Measurements from ENCODE around the gene CHAT. TPM values are rescaled to one million over a fixed set of nuclear protein-coding genes. Genes with fewer than 3 reads are reported as not detected.
A peak's percentile ranks its signal among the peaks of the same experiment; 100 is the strongest.

CHAT gene
- total RNA-seq (2022), result not detected in 2 replicates
- Bru-seq, nascent RNA, result not detected
- BruChase-seq, experiment 1, labeled RNA remaining after a 6-hour chase, result not detected
- BruChase-seq, experiment 2, labeled RNA remaining after a 2-hour chase, result not detected
- long read RNA-seq, result 0 reads

DNA sequence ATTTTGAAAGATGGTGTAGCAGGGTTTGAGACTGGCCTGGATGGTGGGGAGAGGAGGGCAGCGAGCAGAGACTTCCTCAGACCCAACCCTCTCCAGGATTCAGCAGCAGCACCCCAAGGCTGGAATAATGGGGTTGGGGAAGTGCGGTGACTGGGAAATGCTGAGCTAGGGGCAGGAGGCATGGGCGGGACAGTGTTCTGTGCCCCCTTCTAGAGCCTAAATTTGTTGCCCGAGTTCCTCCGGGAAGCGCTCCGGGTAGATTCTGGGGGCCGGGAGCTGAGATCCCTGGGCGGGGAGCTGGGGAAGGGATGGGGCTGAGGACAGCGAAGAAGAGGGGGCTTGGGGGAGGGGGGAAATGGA is at the start of gene CHAT:
Gene CHAT (plus strand): TSS at position 156 of the 360 bp plus-strand sequence. CDS start 153 bp downstream, at position 309.
- H3K4me3 Mint-ChIP-seq (ENCODE audit: unreplicated experiment), result peak within 1 kb of the TSS; percentile 17
- H3K27ac Mint-ChIP-seq (ENCODE audit: low read depth, unreplicated experiment), result no peak within 1 kb of the TSS
- no peak for TF ChIP-seq CTCF (IDR thresholded peaks at IDR 0.05; ENCODE audit: unreplicated experiment)
- POLR2A ChIA-PET, result no interaction called here
- no peak for DNase-seq (ENCODE audit: unreplicated experiment)
- H3K27me3 Mint-ChIP-seq (ENCODE audit: insufficient read depth, unreplicated experiment), result peaks cover 40% of the 10 kb centered on the region
- CTCF ChIA-PET, result interaction anchor here (1.1 kb wide), 1 partner anchor 20 kb away, joined by 3 read pairs; no protein-coding TSS in a partner anchor
- peaks cover 15% of the 10 kb centered on the region for H3K4me1 Mint-ChIP-seq (ENCODE audit: insufficient read depth, unreplicated experiment)
- no peaks in the 10 kb centered on the region for H3K9me3 Mint-ChIP-seq (ENCODE audit: unreplicated experiment)
- intact Hi-C loops (cut with micrococcal nuclease), result no loop called here
- BruUV-seq (replicated peaks), result no TSS peak
- no peaks in the 10 kb centered on the region for H3K36me3 Mint-ChIP-seq (ENCODE audit: insufficient read depth, unreplicated experiment)

- no peak for DNase-seq (ENCODE audit: unreplicated experiment)
- Mint-ChIP-seq H3K9me3 (ENCODE audit: unreplicated experiment) (no peaks in the 10 kb centered on the region), H3K4me3 (ENCODE audit: unreplicated experiment) (no peak overlapping the region), H3K4me1 (ENCODE audit: insufficient read depth, unreplicated experiment) (peaks cover 51% of the 10 kb centered on the region), H3K27me3 (ENCODE audit: insufficient read depth, unreplicated experiment) (no peaks in the 10 kb centered on the region), H3K27ac (ENCODE audit: low read depth, unreplicated experiment) (no peak overlapping the region), H3K36me3 (ENCODE audit: insufficient read depth, unreplicated experiment) (no peaks in the 10 kb centered on the region)
- BruUV-seq (replicated peaks), result no TSS peak
- ChIA-PET POLR2A (interaction anchor here (3.2 to 12.5 kb wide), 2 partner anchors 11 to 25 kb away, joined by 12 to 205 read pairs; partner anchors contain the start of gene ERCC6), CTCF (interaction anchor here (0.8 to 6.3 kb wide), 6 partner anchors 12 to 52 kb away, joined by 3 to 52 read pairs (median 3); no protein-coding TSS in a partner anchor)
- intact Hi-C loops (cut with micrococcal nuclease), result no loop called here
- no peak for TF ChIP-seq CTCF (IDR thresholded peaks at IDR 0.05; ENCODE audit: unreplicated experiment)
These were observed 49.3 kb upstream of the CHAT start for GRCh38 chr10:49564461-49565009.

DNA sequence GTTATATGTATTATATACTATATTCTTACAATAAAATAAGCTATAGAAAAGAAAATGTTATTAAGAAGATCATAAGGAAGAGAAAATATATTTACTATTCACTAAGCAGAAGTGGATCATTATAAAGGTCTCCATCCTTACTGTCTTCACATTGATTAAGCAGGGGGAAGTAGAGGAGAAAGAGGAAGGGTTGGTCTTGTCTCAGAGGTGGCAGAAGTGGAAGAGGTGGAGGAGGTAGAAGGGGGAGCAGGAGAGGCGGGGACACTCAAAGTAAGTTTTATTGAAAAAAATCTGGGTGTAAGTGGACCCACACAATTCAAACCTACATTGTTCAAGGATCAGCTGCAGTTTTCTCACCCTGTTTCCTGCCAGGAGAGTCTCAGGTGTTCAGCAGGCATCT is 46.0 kb upstream of the CHAT start:
- Mint-ChIP-seq H3K4me3 (ENCODE audit: unreplicated experiment) (peak overlapping the region; percentile 65), H3K36me3 (ENCODE audit: insufficient read depth, unreplicated experiment) (no peaks in the 10 kb centered on the region), H3K27me3 (ENCODE audit: insufficient read depth, unreplicated experiment) (no peaks in the 10 kb centered on the region), H3K9me3 (ENCODE audit: unreplicated experiment) (no peaks in the 10 kb centered on the region), H3K27ac (ENCODE audit: low read depth, unreplicated experiment) (peak overlapping the region; percentile 88), H3K4me1 (ENCODE audit: insufficient read depth, unreplicated experiment) (peaks cover 60% of the 10 kb centered on the region)
- DNase-seq (ENCODE audit: unreplicated experiment), result no peak
- BruUV-seq (replicated peaks), result no TSS peak
- intact Hi-C loops (cut with micrococcal nuclease), result loop anchor here (2.0 kb wide), 1 partner anchor 15 kb away; no protein-coding TSS in a partner anchor
- CTCF ChIA-PET, result interaction anchor here (4.1 to 6.3 kb wide), 2 partner anchors 17 to 26 kb away, joined by 20 to 52 read pairs; no protein-coding TSS in a partner anchor
- POLR2A ChIA-PET, result interaction anchor here (0.6 to 12.5 kb wide), 12 partner anchors 11 to 1167 kb away, joined by 3 to 205 read pairs (median 5); partner anchors contain the start of gene ERCC6
- TF ChIP-seq CTCF (IDR thresholded peaks at IDR 0.05; ENCODE audit: unreplicated experiment), result no peak

DNA sequence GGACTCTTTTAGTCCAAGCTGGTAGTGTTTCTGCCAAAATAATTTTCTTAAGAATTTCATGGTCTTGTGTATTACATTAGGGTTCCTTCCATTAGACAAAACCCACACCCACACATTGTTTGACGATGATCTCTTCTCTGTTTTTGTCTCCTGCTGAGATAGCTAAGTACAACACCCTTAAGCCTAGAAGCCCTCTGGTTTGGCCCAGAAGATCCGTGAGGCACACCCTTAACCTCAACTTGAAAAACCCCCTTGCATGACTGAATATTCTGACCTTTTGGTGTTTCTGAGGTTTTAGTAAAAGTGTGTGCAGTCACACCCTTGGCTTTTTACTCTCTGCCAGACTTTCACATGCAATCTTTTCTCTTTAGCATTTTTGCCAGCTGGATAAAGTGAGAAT is 45.6 kb upstream of the CHAT start:
- ChIA-PET CTCF (interaction anchor here (0.5 to 6.3 kb wide), 3 partner anchors 17 to 359 kb away, joined by 5 to 52 read pairs (median 20); no protein-coding TSS in a partner anchor), POLR2A (interaction anchor here (0.6 to 12.5 kb wide), 16 partner anchors 9 to 1167 kb away, joined by 3 to 205 read pairs (median 5); partner anchors contain the start of gene ERCC6)
- Mint-ChIP-seq H3K27me3 (ENCODE audit: insufficient read depth, unreplicated experiment) (no peaks in the 10 kb centered on the region), H3K27ac (ENCODE audit: low read depth, unreplicated experiment) (peak overlapping the region; percentile 88), H3K36me3 (ENCODE audit: insufficient read depth, unreplicated experiment) (no peaks in the 10 kb centered on the region), H3K9me3 (ENCODE audit: unreplicated experiment) (no peaks in the 10 kb centered on the region), H3K4me3 (ENCODE audit: unreplicated experiment) (peak overlapping the region; percentile 65), H3K4me1 (ENCODE audit: insufficient read depth, unreplicated experiment) (peaks cover 56% of the 10 kb centered on the region)
- intact Hi-C loops (cut with micrococcal nuclease), result loop anchor here (2.0 kb wide), 1 partner anchor 15 kb away; no protein-coding TSS in a partner anchor
- peak; percentile 29 for DNase-seq (ENCODE audit: unreplicated experiment)
- TF ChIP-seq CTCF (IDR thresholded peaks at IDR 0.05; ENCODE audit: unreplicated experiment), result no peak
- BruUV-seq (replicated peaks), result no TSS peak

All from MCF 10A (cell line).